Heart right ventricle (tissue), 16 donors: ENCODE data around the gene HOMEZ. TPM values are rescaled to one million over a fixed set of nuclear protein-coding genes. Genes with fewer than 3 reads are reported as not detected.
"Not testable (repeated sequence)": the region's sequence is repeated elsewhere in the genome, so short reads cannot be mapped to it uniquely, and the experiment has no call there.

ENCODE experiments used
- ATAC-seq, 8 donors: fragments of 200-7000 bp; cut with Tn5 transposase; one replicate each; pipeline ENCODE4 v1.9.1; 2020; ENCODE audit warnings: mild to moderate bottlenecking in 8 of 8, moderate library complexity in 8 of 8, moderate number of reproducible peaks in 1 of 8
- DNase-seq, 2 donors: peaks; one replicate each; pipeline ENCODE4 v3.0.0-alpha.2; 2020
- H3K27ac ChIP-seq, 10 donors: fragments of 200-600 bp; sonication (generic) in 2 of 10; one replicate each; pipeline versions ENCODE4 v1.5.0 to v1.8.0; 2020 to 2022; ENCODE audit warnings: mild to moderate bottlenecking in 3 of 10
- H3K27me3 ChIP-seq, 7 donors: fragments of 200-600 bp; one replicate each; pipeline ENCODE4 v1.8.0; 2021 to 2022; ENCODE audit warnings: mild to moderate bottlenecking in 2 of 7
- H3K36me3 ChIP-seq, 9 donors: fragments of 200-600 bp; sonication (generic) in 1 of 9; one replicate each; pipeline versions ENCODE4 v1.5.0 to v1.8.0; 2020 to 2022; ENCODE audit warnings: mild to moderate bottlenecking in 2 of 9
- H3K4me1 ChIP-seq, 9 donors: fragments of 200-600 bp; sonication (generic) in 1 of 9; one replicate each; pipeline versions ENCODE4 v1.5.0 to v1.8.0; 2020 to 2022; ENCODE audit warnings: mild to moderate bottlenecking in 4 of 9
- H3K4me3 ChIP-seq, 10 donors: fragments of 200-600 bp; sonication (generic) in 2 of 10; one replicate each; pipeline versions ENCODE4 v1.5.0 to v1.8.0; 2020 to 2022; ENCODE audit warnings: mild to moderate bottlenecking in 7 of 10, moderate library complexity in 2 of 10
- H3K9me3 ChIP-seq, 11 donors: fragments of 200-600 bp in 10 of 11; sonication (generic) in 2 of 11; one replicate each; pipeline versions ENCODE4 v1.5.0 to v1.8.0; 2013 to 2022; ENCODE audit warnings: mild to moderate bottlenecking in 2 of 11, control low read depth in 1 of 11, moderate library complexity in 1 of 11
- CTCF ChIP-seq, 9 donors: fragments of 200-600 bp; sonication (generic) in 2 of 9; IDR thresholded peaks; one replicate each; pipeline versions ENCODE4 v1.5.0 to v1.8.0; 2021 to 2022; ENCODE audit warnings: antibody characterized with exemption in 9 of 9, mild to moderate bottlenecking in 5 of 9, moderate library complexity in 1 of 9
- WGBS, 2 donors: extraction: QIAGEN DNeasy Blood & Tissue Kit; methylation state at CpG; one replicate each; pipeline ENCODE4 v1.1.7; 2013; ENCODE audit warnings: inconsistent platforms in 1 of 2; 5-methylcytosine and 5-hydroxymethylcytosine counted together
- intact Hi-C, 10 donors: fragments of 100-400 bp; cut with DNase I; formaldehyde crosslinking; loops; one replicate each; pipeline versions ENCODE4 v1.11.1 to v1.14.2; 2022
- polyA plus RNA-seq, 2 donors: library from polyadenylated mRNA; stranded (reverse); fragments of 200-250 nt; gene quantifications; one replicate each; pipeline ENCODE4 v1.2.3, GENCODE V29; 2013
- total RNA-seq, 10 donors: library from RNA; stranded (reverse); fragmentation: NEBNext Ultra II Directional in 3 of 10; extraction: Animal tissue kit (Norgen Biotek cat#: 25700) in 3 of 10; gene quantifications; one replicate each; pipeline versions ENCODE4 v1.2.1 to v1.2.4, GENCODE V29; 2021 to 2023
- donor health status: Arrhythmogenic right ventricular cardiomyopathy.
- donor health status: ischemic (EF 13 %, LVEDD 7.1; RV severe dilation, severe dysfunction).
- donor health status: healthy with polysubstance abuse.
- donor health status: DM: no; HTN: yes; CAD: no.
- donor health status: DM: no; HTN: no; CAD: no.
- donor health status: ischemic (EF 25% LVEDD 6.9; RV normal size, moderate dysfunction).
- donor health status: ischemic (EF 25% LVEDD 5.7; RV mildly dilated, moderate dysfunction).
- donor health status: healthy.
- donor health status: DM: yes; HTN: yes; CAD: no.
- donor health status: Ischemic cardiomyopathy.
- donor health status: ischemic (EF 35%, LVEDD 5.7; RV mildly dilated, moderate dysfunction).
- donor health status: nonischemic (EF 11% LVEDD 7.7; RV severe dilation, severe dysfunction).
- donor health status: DM: yes; HTN: yes; CAD: no.
- donor health status: PGD.
- donor health status: ischemic (EF 29% LVEDD 5.4; RV normal size, mild dysfunction).
- donor health status: nonischemic (EF 23%, LVEDD 6.1; RV moderate dilation, normal function).

Gene HOMEZ
- total and polyA plus RNA-seq, 12 donors, result 5.7 to 13.4 (median 9.1) TPM

- 68 to 70% methylated on average over 1 of the region's 1 CpG for WGBS, 2 donors
These were observed 45.3 kb downstream of the HOMEZ start for GRCh38 chr14:23240661-23241060.

GRCh38 chr14:23237772-23238594, 47.9 kb downstream of the HOMEZ start, which contains the start of gene RNF212B:
TSS of gene RNF212B (plus strand) at chr14:23237936. CDS start at chr14:23240346, 2,410 bp downstream.
- peaks cover 0 to 10% (median 2%) of the 10 kb centered on the region in 9 donors for H3K4me1 ChIP-seq
- H3K9me3 ChIP-seq, result no peaks in the 10 kb centered on the region
- DNase-seq (peak; percentile 85 to 91), ATAC-seq (peak; percentile 96 to 100 (median 98))
- H3K27me3 ChIP-seq, result peaks cover 0 to 10% (median 0%) of the 10 kb centered on the region in 7 donors
- H3K27ac ChIP-seq, result no peak within 1 kb of the TSS
- peak within 1 kb of the TSS in 8 of 10 donors; percentile 6 to 48 (median 34) for H3K4me3 ChIP-seq
- WGBS, 2 donors, result 31 to 32% methylated on average over 39 of the region's 39 CpGs
- intact Hi-C loops, result no loop called here
- TF ChIP-seq CTCF (IDR thresholded peaks at IDR 0.05), result no peak
- no peaks in the 10 kb centered on the region for H3K36me3 ChIP-seq

More at GRCh38 chr14:23240661-23241060, 45.3 kb downstream of the HOMEZ start:
- Histone ChIP-seq H3K4me1 (peaks cover 0 to 10% (median 2%) of the 10 kb centered on the region in 9 donors), H3K4me3 (no peak overlapping the region), H3K36me3 (no peaks in the 10 kb centered on the region), H3K27me3 (peaks cover 0 to 10% (median 0%) of the 10 kb centered on the region in 7 donors), H3K27ac (no peak overlapping the region), H3K9me3 (no peaks in the 10 kb centered on the region)
- no peak for DNase-seq
- ATAC-seq, result no peak
- intact Hi-C loops, result no loop called here
- TF ChIP-seq CTCF (IDR thresholded peaks at IDR 0.05), result no peak

GRCh38 chr14:23232241-23232808, 53.6 kb downstream of the HOMEZ start:
- H3K27me3 ChIP-seq, H3K4me3 ChIP-seq, H3K27ac ChIP-seq, H3K36me3 ChIP-seq, H3K4me1 ChIP-seq, ATAC-seq, H3K9me3 ChIP-seq, DNase-seq, intact Hi-C loops: not testable (repeated sequence)
- WGBS, 2 donors, result 93 to 95% methylated on average over 22 to 38 of the region's 38 CpGs

GRCh38 chr14:23228812-23229211, 57.1 kb downstream of the HOMEZ start:
- H3K36me3 ChIP-seq, result no peaks in the 10 kb centered on the region
- no peaks in the 10 kb centered on the region for H3K27me3 ChIP-seq
- no peak for TF ChIP-seq CTCF (IDR thresholded peaks at IDR 0.05)
- DNase-seq (no peak), ATAC-seq (no peak)
- no peak overlapping the region for H3K27ac ChIP-seq
- no peak overlapping the region for H3K4me3 ChIP-seq
- intact Hi-C loops, result no loop called here
- 85 to 91% methylated on average over 1 of the region's 1 CpG for WGBS, 2 donors
- peaks cover 0 to 14% (median 0%) of the 10 kb centered on the region in 11 donors for H3K9me3 ChIP-seq
- peaks cover 0 to 4% (median 0%) of the 10 kb centered on the region in 9 donors for H3K4me1 ChIP-seq
